Hippocampal formation (tissue), 2 donors: ENCODE measurements around the gene KIF18B.
"Not testable (repeated sequence)": the region's sequence is repeated elsewhere in the genome, so short reads cannot be mapped to it uniquely, and the experiment has no call there.

Experiments used
- DNase-seq, 2 donors: peaks; one replicate each; lab custom pipeline; 2025; lab: John Stamatoyannopoulos, UW

The KIF18B gene

GRCh38 chr17:44969144-44969780, 21.7 kb upstream of the KIF18B start:
- no peak for DNase-seq

- peak; percentile 71 to 74 for DNase-seq
Observed at GRCh38 chr17:44968225-44969143, 20.9 kb upstream of the KIF18B start, which contains the start of gene C1QL1. Gene C1QL1, minus strand, starts transcription at chr17:44968303. Its CDS starts 255 bp downstream, at chr17:44968048.

GRCh38 chr17:44967907-44968224, 20.3 kb upstream of the KIF18B start:
- DNase-seq, result no peak

GRCh38 chr17:44967026-44967906, 19.7 kb upstream of the KIF18B start:
- no peak for DNase-seq

GRCh38 chr17:44966348-44967025, 18.9 kb upstream of the KIF18B start:
- no peak for DNase-seq

- DNase-seq, result no peak
Observed at GRCh38 chr17:44965481-44966234, 18.1 kb upstream of the KIF18B start.

GRCh38 chr17:44961921-44962350, 14.4 kb upstream of the KIF18B start:
- DNase-seq, result no peak

- no peak for DNase-seq
Observed at GRCh38 chr17:44960691-44961090, 13.1 kb upstream of the KIF18B start.

- no peak for DNase-seq
Observed at GRCh38 chr17:44959821-44960531, 12.4 kb upstream of the KIF18B start.

GRCh38 chr17:44956998-44957981, 9.7 kb upstream of the KIF18B start:
- DNase-seq, result peak in 1 of 2 donors; percentile 14

GRCh38 chr17:44955674-44956425, 8.3 kb upstream of the KIF18B start:
- DNase-seq, result no peak

- DNase-seq, result no peak
Observed at GRCh38 chr17:44952946-44953475, 5.4 kb upstream of the KIF18B start.

GRCh38 chr17:44948315-44948795, 782 bp upstream of the KIF18B start:
- no peak for DNase-seq

GRCh38 chr17:44945652-44946051, 1.9 kb downstream of the KIF18B start:
- not testable (repeated sequence) for DNase-seq

GRCh38 chr17:44942456-44942855, 5.1 kb downstream of the KIF18B start:
- DNase-seq, result no peak

GRCh38 chr17:44941712-44942331, 5.8 kb downstream of the KIF18B start:
- DNase-seq, result no peak

- no peak for DNase-seq
Observed at GRCh38 chr17:44940768-44941167, 6.8 kb downstream of the KIF18B start.
